Retinal pigment epithelial cell (primary cell): ENCODE measurements around the gene PLP1.

Experiments used
- DNase-seq: peaks from one replicate; pipeline ENCODE4 v3.0.0-alpha.2; 2010; ENCODE audit warnings: low read depth
- H3K4me3 ChIP-seq: 2 replicates; pipeline ENCODE4 v1.5.1; 2011; ENCODE audit warnings: mild to moderate bottlenecking, low read length, control low read depth, moderate library complexity
- CTCF ChIP-seq: conservative IDR thresholded peaks from 2 replicates; pipeline ENCODE4 v1.5.1; 2011; ENCODE audit warnings: low read depth, low read length, control low read depth, inconsistent platforms

Gene PLP1

GRCh38 chrX:103780336-103781061 lies 3.9 kb downstream of the PLP1 start:
- TF ChIP-seq CTCF, result no peak
- H3K4me3 ChIP-seq, result no peak overlapping the region
- no peak for DNase-seq

GRCh38 chrX:103781062-103781402 lies 4.4 kb downstream of the PLP1 start:
- no peak overlapping the region for H3K4me3 ChIP-seq
- no peak for TF ChIP-seq CTCF
- no peak for DNase-seq

GRCh38 chrX:103781706-103782105 lies 5.1 kb downstream of the PLP1 start:
- H3K4me3 ChIP-seq, result no peak overlapping the region
- no peak for DNase-seq
- TF ChIP-seq CTCF, result no peak

- no peak overlapping the region for H3K4me3 ChIP-seq
- no peak for DNase-seq
- no peak for TF ChIP-seq CTCF
These were observed 6.0 kb downstream of the PLP1 start for GRCh38 chrX:103782640-103783039.

GRCh38 chrX:103783196-103783595 lies 6.6 kb downstream of the PLP1 start:
- TF ChIP-seq CTCF, result no peak
- no peak for DNase-seq
- H3K4me3 ChIP-seq, result no peak overlapping the region

- no peak overlapping the region for H3K4me3 ChIP-seq
- DNase-seq, result no peak
- no peak for TF ChIP-seq CTCF
These were observed 7.3 kb downstream of the PLP1 start for GRCh38 chrX:103783971-103784370.

- H3K4me3 ChIP-seq, result no peak overlapping the region
- no peak for DNase-seq
- no peak for TF ChIP-seq CTCF
These were observed 12.4 kb downstream of the PLP1 start for GRCh38 chrX:103789004-103789403.
